MM.1S (cell line): Measurements from ENCODE around the gene LMNA.
A peak's percentile ranks its signal among the peaks of the same experiment; 100 is the strongest.

ENCODE experiments used
- DNase-seq: peaks from one replicate; pipeline ENCODE4 v3.0.0-alpha.2; 2015
- H2AFZ ChIP-seq: fragments of 300-600 bp; sonication (generic); 2 replicates; pipeline ENCODE4 v1.6.0; 2016; ENCODE audit warnings: antibody characterized with exemption, low read length
- H3F3A ChIP-seq: fragments of 300-600 bp; sonication (generic); 2 replicates; pipeline ENCODE4 v1.6.1; 2016; ENCODE audit warnings: mild to moderate bottlenecking, antibody characterized with exemption, low read length, moderate library complexity, mixed read lengths; ENCODE audit not compliant: insufficient read depth
- H3K27ac ChIP-seq: fragments of 300-600 bp; sonication (generic); 2 replicates; pipeline ENCODE4 v1.5.1; 2016; ENCODE audit warnings: mild to moderate bottlenecking, low read length
- H3K27me3 ChIP-seq: fragments of 300-600 bp; sonication (generic); replicated peaks from 2 replicates; pipeline ENCODE4 v1.6.0; 2016; ENCODE audit warnings: low read length; ENCODE audit not compliant: insufficient read depth
- H3K36me3 ChIP-seq: fragments of 300-600 bp; sonication (generic); replicated peaks from 2 replicates; pipeline ENCODE4 v1.6.1; 2016; ENCODE audit warnings: mild to moderate bottlenecking, low read length, mixed read lengths; ENCODE audit not compliant: insufficient read depth
- H3K4me1 ChIP-seq: fragments of 300-600 bp; sonication (generic); 2 replicates; pipeline ENCODE4 v1.6.1; 2016; ENCODE audit warnings: low read length, mixed read lengths
- H3K4me2 ChIP-seq: fragments of 300-600 bp; sonication (generic); 2 replicates; pipeline ENCODE4 v1.6.0; 2016; ENCODE audit warnings: low read depth, low read length
- H3K4me3 ChIP-seq: fragments of 300-600 bp; sonication (generic); 2 replicates; pipeline ENCODE4 v1.5.1; 2016; ENCODE audit warnings: low read length, mixed read lengths
- H3K79me2 ChIP-seq: fragments of 300-600 bp; sonication (generic); 2 replicates; pipeline ENCODE4 v1.6.1; 2016; ENCODE audit warnings: mixed run types, low read length, mixed read lengths
- H3K9ac ChIP-seq: fragments of 300-600 bp; sonication (generic); 2 replicates; pipeline ENCODE4 v1.6.1; 2016; ENCODE audit warnings: low read length, mixed read lengths
- H3K9me2 ChIP-seq: fragments of 300-600 bp; sonication (generic); replicated peaks from 2 replicates; pipeline ENCODE4 v1.6.1; 2016; ENCODE audit warnings: mild to moderate bottlenecking, low read length, mixed read lengths; ENCODE audit not compliant: insufficient read depth
- H3K9me3 ChIP-seq: fragments of 300-600 bp; sonication (generic); replicated peaks from 2 replicates; pipeline ENCODE4 v1.6.1; 2016; ENCODE audit warnings: mild to moderate bottlenecking, low read length, mixed read lengths; ENCODE audit not compliant: insufficient read depth
- H4K20me1 ChIP-seq: fragments of 300-600 bp; sonication (generic); 2 replicates; pipeline ENCODE4 v1.6.1; 2016; ENCODE audit warnings: mild to moderate bottlenecking, low read length, moderate library complexity, mixed read lengths; ENCODE audit not compliant: insufficient read depth
- CTCF ChIP-seq: fragments of 300-600 bp; sonication (generic); IDR thresholded peaks from 2 replicates; pipeline ENCODE4 v1.5.1; 2016; ENCODE audit warnings: antibody characterized with exemption, low read length, mixed read lengths
- EZH2 ChIP-seq: fragments of 300-600 bp; sonication (generic); optimal IDR thresholded peaks from 2 replicates; pipeline ENCODE3; 2017; ENCODE audit warnings: low read depth, mild to moderate bottlenecking, antibody characterized with exemption, low read length, mixed read lengths
- EZH2phosphoT487 ChIP-seq: fragments of 300-600 bp; sonication (generic); IDR thresholded peaks from 2 replicates; pipeline ENCODE4 v1.6.1; 2018; ENCODE audit warnings: antibody characterized with exemption, low read length

The LMNA gene

GRCh38 chr1:156090840-156091188 is 23.7 kb upstream of the LMNA start:
- H3K36me3 ChIP-seq = no peaks in the 10 kb centered on the region
- H3K27ac ChIP-seq = no peak overlapping the region

GRCh38 chr1:156091610-156092009 is 22.9 kb upstream of the LMNA start:
- Histone ChIP-seq H3K9me2 (no peaks in the 10 kb centered on the region), H3K4me2 (no peak overlapping the region), H3K9ac (no peak overlapping the region), H3K4me1 (peaks cover 16% of the 10 kb centered on the region), H3K4me3 (no peak overlapping the region), H2AFZ (no peak overlapping the region), H3K9me3 (no peaks in the 10 kb centered on the region), H3K79me2 (no peaks in the 10 kb centered on the region), H3K27ac (no peak overlapping the region), H3K27me3 (no peaks in the 10 kb centered on the region), H4K20me1 (no peaks in the 10 kb centered on the region), H3K36me3 (no peaks in the 10 kb centered on the region), H3F3A (no peaks in the 10 kb centered on the region)
- no peak for DNase-seq
- TF ChIP-seq EZH2 = no peak
- no peak for TF ChIP-seq EZH2phosphoT487
- TF ChIP-seq CTCF = no peak

More at GRCh38 chr1:156090840-156091188, 23.7 kb upstream of the LMNA start:
- H3K4me2 ChIP-seq = no peak overlapping the region
- no peak overlapping the region for H3K4me3 ChIP-seq
- no peaks in the 10 kb centered on the region for H3K27me3 ChIP-seq
- no peaks in the 10 kb centered on the region for H3F3A ChIP-seq
- H3K9me3 ChIP-seq = no peaks in the 10 kb centered on the region
- peaks cover 11% of the 10 kb centered on the region; the same call in 1 of the 2 replicates for H3K4me1 ChIP-seq
- peak overlapping the region; percentile 56; the same call in 1 of the 2 replicates for H2AFZ ChIP-seq
- no peaks in the 10 kb centered on the region for H3K9me2 ChIP-seq
- H3K79me2 ChIP-seq = no peaks in the 10 kb centered on the region
- H4K20me1 ChIP-seq = no peaks in the 10 kb centered on the region
- TF ChIP-seq EZH2phosphoT487 (no peak), CTCF (peak; percentile 96)
- peak; percentile 95 for DNase-seq
- no peak overlapping the region for H3K9ac ChIP-seq

DNA sequence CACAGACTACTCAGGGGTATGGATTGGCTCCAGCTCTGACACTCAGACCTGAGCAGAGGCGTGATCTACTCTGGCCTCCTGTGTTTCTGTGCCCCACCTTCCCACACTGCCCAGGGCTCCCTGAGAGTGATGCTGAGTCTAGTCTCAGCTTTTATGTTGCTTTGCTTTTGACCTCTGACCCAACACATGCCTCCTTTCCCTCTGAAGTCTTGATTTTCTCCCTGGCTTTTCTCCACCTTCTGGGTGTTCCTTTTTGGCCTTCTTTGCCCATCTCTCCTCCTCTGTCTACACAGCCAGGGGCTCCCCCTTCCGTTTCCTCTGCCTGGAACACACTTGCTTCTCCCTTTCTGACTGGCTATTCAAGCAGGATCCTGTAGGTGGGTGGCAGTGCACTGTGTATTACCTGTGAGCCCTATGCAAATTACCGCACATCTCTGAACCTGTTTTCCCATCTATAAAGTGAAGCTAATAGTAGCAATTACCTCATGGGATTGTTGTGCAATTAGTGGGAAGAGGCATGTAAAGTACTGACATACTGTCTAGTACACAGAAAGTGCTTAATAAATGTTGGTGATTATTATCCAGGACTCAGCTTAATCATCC is 18.5 kb upstream of the LMNA start:
- no peaks in the 10 kb centered on the region for H3K9me2 ChIP-seq
- H3K4me3 ChIP-seq = no peak overlapping the region
- peak overlapping the region; percentile 58; the same call in 1 of the 2 replicates for H3K9ac ChIP-seq
- H3K9me3 ChIP-seq = no peaks in the 10 kb centered on the region
- H2AFZ ChIP-seq = no peak overlapping the region
- TF ChIP-seq EZH2 = no peak
- TF ChIP-seq EZH2phosphoT487 = no peak
- TF ChIP-seq CTCF = no peak
- H3F3A ChIP-seq = peaks cover 4% of the 10 kb centered on the region; the same call in 1 of the 2 replicates
- peaks cover 16% of the 10 kb centered on the region for H3K4me1 ChIP-seq
- H3K4me2 ChIP-seq = no peak overlapping the region; the same call in 1 of the 2 replicates
- no peaks in the 10 kb centered on the region for H3K79me2 ChIP-seq
- H3K27me3 ChIP-seq = no peaks in the 10 kb centered on the region
- H3K27ac ChIP-seq = no peak overlapping the region
- H3K36me3 ChIP-seq = no peaks in the 10 kb centered on the region
- no peak for DNase-seq
- no peaks in the 10 kb centered on the region for H4K20me1 ChIP-seq
